WTC11 (cell line): ENCODE measurements around the gene XRCC2. TPM values are rescaled to one million over a fixed set of nuclear protein-coding genes. Genes with fewer than 3 reads are reported as not detected.

ENCODE experiments used
- ATAC-seq: fragments of 200-7000 bp; cut with Tn5 transposase; 2 replicates; pipeline ENCODE4 v1.10.0; 2021; ENCODE audit warnings: mild to moderate bottlenecking, moderate library complexity
- CTCF ChIA-PET: fragments of 300-600 bp; sonication (Branson Sonifier 250); formaldehyde crosslinking; loops from one replicate; lab custom pipeline; 2021; ENCODE audit warnings: antibody characterized with exemption; lab: Charles Lee
- POLR2A ChIA-PET: fragments of 350-600 bp; sonication (Branson Sonifier 250); formaldehyde crosslinking; loops from one replicate; lab custom pipeline; 2021; ENCODE audit warnings: antibody characterized with exemption; lab: Charles Lee
- DNase-seq: peaks from one replicate; pipeline ENCODE4 v3.0.0; 2021; ENCODE audit warnings: low spot score
- H3K27ac Mint-ChIP-seq: 2 replicates; pipeline ENCODE4 v1.8.0; 2021; ENCODE audit warnings: mixed read lengths
- H3K27me3 Mint-ChIP-seq: 2 replicates; pipeline ENCODE4 v1.8.0; 2021; ENCODE audit warnings: low read depth, mild to moderate bottlenecking, moderate library complexity, mixed read lengths
- H3K36me3 Mint-ChIP-seq: 2 replicates; pipeline ENCODE4 v1.8.0; 2021; ENCODE audit warnings: mixed read lengths
- H3K4me1 Mint-ChIP-seq: 2 replicates; pipeline ENCODE4 v1.8.0; 2022; ENCODE audit warnings: mixed read lengths
- H3K4me3 Mint-ChIP-seq: 2 replicates; pipeline ENCODE4 v1.8.0; 2021; ENCODE audit warnings: mild to moderate bottlenecking, moderate library complexity, mixed read lengths
- H3K9me3 Mint-ChIP-seq: 2 replicates; pipeline ENCODE4 v1.8.0; 2021; ENCODE audit warnings: mixed read lengths
- ARID4B ChIP-seq: sonication (generic); formaldehyde crosslinking; IDR thresholded peaks from 2 replicates; pipeline ENCODE4 v1.8.0; 2023; ENCODE audit warnings: missing genetic modification reagents, mild to moderate bottlenecking, borderline replicate concordance
- CREM ChIP-seq: sonication (generic); formaldehyde crosslinking; IDR thresholded peaks from 2 replicates; pipeline ENCODE4 v1.8.1; 2022; ENCODE audit warnings: mild to moderate bottlenecking, missing genetic modification reagents, moderate library complexity
- E2F1 ChIP-seq: sonication (generic); formaldehyde crosslinking; IDR thresholded peaks from 2 replicates; pipeline ENCODE4 v1.8.0; 2022; ENCODE audit warnings: mild to moderate bottlenecking, missing genetic modification reagents
- EMX1 ChIP-seq: fragments of 250-450 bp; sonication (Bioruptor Pico); IDR thresholded peaks from 2 replicates; pipeline ENCODE4 v1.8.0; 2021; ENCODE audit warnings: mild to moderate bottlenecking
- ETV6 ChIP-seq: sonication (generic); formaldehyde crosslinking; IDR thresholded peaks from 2 replicates; pipeline ENCODE4 v1.8.1; 2022; ENCODE audit warnings: mild to moderate bottlenecking, missing genetic modification reagents
- FOXP1 ChIP-seq: sonication (generic); formaldehyde crosslinking; IDR thresholded peaks from 2 replicates; pipeline ENCODE4 v1.8.0; 2022; ENCODE audit warnings: missing genetic modification reagents, mild to moderate bottlenecking, moderate library complexity, borderline replicate concordance
- GABPB1 ChIP-seq: sonication (generic); formaldehyde crosslinking; IDR thresholded peaks from 2 replicates; pipeline ENCODE4 v1.8.1; 2023; ENCODE audit warnings: mild to moderate bottlenecking, missing genetic modification reagents
- GRHL2 ChIP-seq: fragments of 250-450 bp; sonication (Bioruptor Pico); IDR thresholded peaks from 2 replicates; pipeline ENCODE4 v1.8.0; 2022; ENCODE audit warnings: mild to moderate bottlenecking, moderate library complexity; ENCODE audit not compliant: insufficient replicate concordance, severe bottlenecking
- HMGA2 ChIP-seq: fragments of 250-450 bp; sonication (Bioruptor Pico); IDR thresholded peaks from 2 replicates; pipeline ENCODE4 v1.4.0; 2021; ENCODE audit warnings: mild to moderate bottlenecking, moderate library complexity
- JAZF1 ChIP-seq: fragments of 250-450 bp; sonication (Bioruptor Pico); IDR thresholded peaks from 2 replicates; pipeline ENCODE4 v1.9.0; 2021; ENCODE audit warnings: moderate library complexity, mild to moderate bottlenecking, inconsistent platforms
- JUN ChIP-seq: sonication (generic); formaldehyde crosslinking; IDR thresholded peaks from 2 replicates; pipeline ENCODE4 v1.8.0; 2023; ENCODE audit warnings: mild to moderate bottlenecking, missing genetic modification reagents
- RORB ChIP-seq: fragments of 250-450 bp; sonication (Bioruptor Pico); IDR thresholded peaks from 2 replicates; pipeline ENCODE4 v1.9.0; 2021; ENCODE audit warnings: mild to moderate bottlenecking
- SMAD3 ChIP-seq: sonication (generic); formaldehyde crosslinking; IDR thresholded peaks from 2 replicates; pipeline ENCODE4 v1.8.0; 2022; ENCODE audit warnings: missing genetic modification reagents, mild to moderate bottlenecking, borderline replicate concordance
- SP1 ChIP-seq: sonication (generic); formaldehyde crosslinking; conservative IDR thresholded peaks from 2 replicates; pipeline ENCODE4 v1.8.1; 2022; ENCODE audit warnings: missing genetic modification reagents
- ZBTB43 ChIP-seq: sonication (generic); formaldehyde crosslinking; IDR thresholded peaks from 2 replicates; pipeline ENCODE4 v1.8.1; 2023; ENCODE audit warnings: mild to moderate bottlenecking, missing genetic modification reagents
- ZNF138 ChIP-seq: sonication (generic); formaldehyde crosslinking; conservative IDR thresholded peaks from 2 replicates; pipeline ENCODE4 v1.8.1; 2022; ENCODE audit warnings: mild to moderate bottlenecking, moderate library complexity, missing genetic modification reagents
- ZNF263 ChIP-seq: sonication (generic); formaldehyde crosslinking; IDR thresholded peaks from 2 replicates; pipeline ENCODE4 v1.8.1; 2022; ENCODE audit warnings: low read depth, mild to moderate bottlenecking, moderate library complexity, missing genetic modification reagents
- total RNA-seq: library from RNA; stranded (reverse); gene quantifications from 3 replicates; pipeline ENCODE4 v1.2.3, GENCODE V29; 2021
- TF ChIP-seq, protein P1 (sequence below): sonication (generic); formaldehyde crosslinking; IDR thresholded peaks from 2 replicates; pipeline ENCODE4 v1.8.0; 2022; ENCODE audit warnings: mild to moderate bottlenecking, missing genetic modification reagents
- TF ChIP-seq, protein P2 (sequence below): sonication (generic); formaldehyde crosslinking; IDR thresholded peaks from 2 replicates; pipeline ENCODE4 v1.8.1; 2022; ENCODE audit warnings: mild to moderate bottlenecking, moderate library complexity, missing genetic modification reagents
- TF ChIP-seq, protein P3 (sequence below): fragments of 250-450 bp; sonication (Bioruptor Pico); IDR thresholded peaks from 2 replicates; pipeline ENCODE4 v2.1.2; 2022; ENCODE audit warnings: mild to moderate bottlenecking, moderate library complexity
- TF ChIP-seq, protein P4 (sequence below): sonication (generic); formaldehyde crosslinking; IDR thresholded peaks from 2 replicates; pipeline ENCODE4 v1.8.1; 2023; ENCODE audit warnings: mild to moderate bottlenecking, missing genetic modification reagents

XRCC2 gene
- total RNA-seq, 1 experiment from 2014 or later = 25.4 TPM

- TF ChIP-seq GABPB1 (0 out of 2 replicates have a peak, but pooled peaks have one; percentile 49), JAZF1 (no peak), ARID4B (peak; percentile 87; the same call in 1 of the 2 replicates), JUN (CRISPR knock-in tag) (0 out of 2 replicates have a peak, but pooled peaks have one; percentile 75), EMX1 (CRISPR knock-in tag) (no peak), ZNF263 (CRISPR knock-in tag) (peak; percentile 42; the same call in 1 of the 2 replicates), E2F1 (CRISPR knock-in tag) (no peak), ZNF138 (no peak), SP1 (CRISPR knock-in tag) (peak; percentile 91), ZBTB43 (CRISPR knock-in tag) (no peak), RORB (CRISPR knock-in tag) (no peak), ETV6 (CRISPR knock-in tag) (peak; percentile 88), SMAD3 (CRISPR knock-in tag) (0 out of 2 replicates have a peak, but pooled peaks have one; percentile 52), FOXP1 (peak; percentile 79; the same call in 1 of the 2 replicates)
- TF ChIP-seq, protein P1, sequence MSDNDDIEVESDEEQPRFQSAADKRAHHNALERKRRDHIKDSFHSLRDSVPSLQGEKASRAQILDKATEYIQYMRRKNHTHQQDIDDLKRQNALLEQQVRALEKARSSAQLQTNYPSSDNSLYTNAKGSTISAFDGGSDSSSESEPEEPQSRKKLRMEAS (CRISPR knock-in tag) = peak; percentile 78; the same call in 1 of the 2 replicates
- TF ChIP-seq, protein P2, sequence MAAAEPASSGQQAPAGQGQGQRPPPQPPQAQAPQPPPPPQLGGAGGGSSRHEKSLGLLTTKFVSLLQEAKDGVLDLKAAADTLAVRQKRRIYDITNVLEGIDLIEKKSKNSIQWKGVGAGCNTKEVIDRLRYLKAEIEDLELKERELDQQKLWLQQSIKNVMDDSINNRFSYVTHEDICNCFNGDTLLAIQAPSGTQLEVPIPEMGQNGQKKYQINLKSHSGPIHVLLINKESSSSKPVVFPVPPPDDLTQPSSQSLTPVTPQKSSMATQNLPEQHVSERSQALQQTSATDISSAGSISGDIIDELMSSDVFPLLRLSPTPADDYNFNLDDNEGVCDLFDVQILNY (CRISPR knock-in tag) = peak; percentile 99
- TF ChIP-seq, all 79 proteins: peak for 20
Measured at GRCh38 chr7:152675759-152676636, at the start of gene XRCC2 (continued).

- ChIA-PET CTCF (no interaction called here), POLR2A (no interaction called here)
- Mint-ChIP-seq H3K4me1 (no peaks in the 10 kb centered on the region), H3K4me3 (no peak overlapping the region), H3K27me3 (no peaks in the 10 kb centered on the region), H3K36me3 (no peaks in the 10 kb centered on the region), H3K27ac (no peak overlapping the region; the same call in 1 of the 2 replicates), H3K9me3 (0 out of 2 replicates have a peak, but pooled peaks cover 3% of the 10 kb centered on the region)
- DNase-seq (no peak), ATAC-seq (no peak)
- TF ChIP-seq ETV6 (CRISPR knock-in tag) = no peak
- no peak for TF ChIP-seq FOXP1
- TF ChIP-seq, protein P3, sequence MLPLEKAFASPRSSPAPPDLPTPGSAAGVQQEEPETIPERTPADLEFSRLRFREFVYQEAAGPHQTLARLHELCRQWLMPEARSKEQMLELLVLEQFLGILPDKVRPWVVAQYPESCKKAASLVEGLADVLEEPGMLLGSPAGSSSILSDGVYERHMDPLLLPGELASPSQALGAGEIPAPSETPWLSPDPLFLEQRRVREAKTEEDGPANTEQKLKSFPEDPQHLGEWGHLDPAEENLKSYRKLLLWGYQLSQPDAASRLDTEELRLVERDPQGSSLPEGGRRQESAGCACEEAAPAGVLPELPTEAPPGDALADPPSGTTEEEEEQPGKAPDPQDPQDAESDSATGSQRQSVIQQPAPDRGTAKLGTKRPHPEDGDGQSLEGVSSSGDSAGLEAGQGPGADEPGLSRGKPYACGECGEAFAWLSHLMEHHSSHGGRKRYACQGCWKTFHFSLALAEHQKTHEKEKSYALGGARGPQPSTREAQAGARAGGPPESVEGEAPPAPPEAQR (CRISPR knock-in tag) = no peak
- TF ChIP-seq GABPB1 = no peak
- no peak for TF ChIP-seq ZBTB43 (CRISPR knock-in tag)
- no peak for TF ChIP-seq CREM
- TF ChIP-seq GRHL2 (CRISPR knock-in tag) = no peak
- TF ChIP-seq, protein P4, sequence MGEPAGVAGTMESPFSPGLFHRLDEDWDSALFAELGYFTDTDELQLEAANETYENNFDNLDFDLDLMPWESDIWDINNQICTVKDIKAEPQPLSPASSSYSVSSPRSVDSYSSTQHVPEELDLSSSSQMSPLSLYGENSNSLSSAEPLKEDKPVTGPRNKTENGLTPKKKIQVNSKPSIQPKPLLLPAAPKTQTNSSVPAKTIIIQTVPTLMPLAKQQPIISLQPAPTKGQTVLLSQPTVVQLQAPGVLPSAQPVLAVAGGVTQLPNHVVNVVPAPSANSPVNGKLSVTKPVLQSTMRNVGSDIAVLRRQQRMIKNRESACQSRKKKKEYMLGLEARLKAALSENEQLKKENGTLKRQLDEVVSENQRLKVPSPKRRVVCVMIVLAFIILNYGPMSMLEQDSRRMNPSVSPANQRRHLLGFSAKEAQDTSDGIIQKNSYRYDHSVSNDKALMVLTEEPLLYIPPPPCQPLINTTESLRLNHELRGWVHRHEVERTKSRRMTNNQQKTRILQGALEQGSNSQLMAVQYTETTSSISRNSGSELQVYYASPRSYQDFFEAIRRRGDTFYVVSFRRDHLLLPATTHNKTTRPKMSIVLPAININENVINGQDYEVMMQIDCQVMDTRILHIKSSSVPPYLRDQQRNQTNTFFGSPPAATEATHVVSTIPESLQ (CRISPR knock-in tag) = no peak
- TF ChIP-seq HMGA2 (CRISPR knock-in tag) = no peak
Measured at GRCh38 chr7:152723364-152723763, 47.4 kb upstream of the XRCC2 start.
